GM23248 (cell line): ENCODE results near the gene FBLIM1. TPM values are rescaled to one million over a fixed set of nuclear protein-coding genes. Genes with fewer than 3 reads are reported as not detected.
A peak's percentile ranks its signal among the peaks of the same experiment; 100 is the strongest.

Source experiments
- DNase-seq: peaks from one replicate; pipeline ENCODE4 v3.0.0-alpha.2; 2015
- H2AFZ ChIP-seq: fragments of 200-600 bp; sonication (generic); 2 replicates; pipeline ENCODE4 v1.6.1; 2016; ENCODE audit warnings: antibody characterized with exemption
- H3F3A ChIP-seq: fragments of 200-600 bp; sonication (generic); 2 replicates; pipeline ENCODE4 v1.6.1; 2016; ENCODE audit warnings: mild to moderate bottlenecking, antibody characterized with exemption, mixed run types; ENCODE audit not compliant: insufficient read depth
- H3K27ac ChIP-seq: fragments of 200-600 bp; sonication (generic); 2 replicates; pipeline ENCODE4 v1.5.1; 2016; ENCODE audit warnings: mild to moderate bottlenecking
- H3K27me3 ChIP-seq: fragments of 200-600 bp; sonication (generic); replicated peaks from 2 replicates; pipeline ENCODE4 v1.6.1; 2016; ENCODE audit warnings: mild to moderate bottlenecking; ENCODE audit not compliant: insufficient read depth
- H3K36me3 ChIP-seq: fragments of 200-600 bp; sonication (generic); 2 replicates; pipeline ENCODE4 v1.6.1; 2016; ENCODE audit warnings: low read depth, mild to moderate bottlenecking
- H3K4me1 ChIP-seq: fragments of 200-600 bp; sonication (generic); 2 replicates; pipeline ENCODE4 v1.6.1; 2016; ENCODE audit warnings: mild to moderate bottlenecking; ENCODE audit not compliant: insufficient read depth
- H3K4me2 ChIP-seq: fragments of 200-600 bp; sonication (generic); one replicate; pipeline ENCODE4 v1.6.1; 2016; ENCODE audit warnings: mild to moderate bottlenecking; ENCODE audit not compliant: unreplicated experiment
- H3K4me3 ChIP-seq: fragments of 200-600 bp; sonication (generic); 2 replicates; pipeline ENCODE4 v1.5.1; 2016; ENCODE audit warnings: mild to moderate bottlenecking
- H3K79me2 ChIP-seq: fragments of 200-600 bp; sonication (generic); 2 replicates; pipeline ENCODE4 v1.6.1; 2016; ENCODE audit warnings: mild to moderate bottlenecking; ENCODE audit not compliant: insufficient read depth
- H3K9ac ChIP-seq: fragments of 200-600 bp; sonication (generic); 2 replicates; pipeline ENCODE4 v1.6.1; 2016; ENCODE audit warnings: mild to moderate bottlenecking
- H3K9me2 ChIP-seq: fragments of 200-600 bp; sonication (generic); 2 replicates; pipeline ENCODE4 v1.6.1; 2016; ENCODE audit warnings: mixed run types, mild to moderate bottlenecking, moderate library complexity; ENCODE audit not compliant: insufficient read depth
- H3K9me3 ChIP-seq: fragments of 200-600 bp; sonication (generic); one replicate; pipeline ENCODE4 v1.6.1; 2017; ENCODE audit warnings: low read depth
- H4K20me1 ChIP-seq: fragments of 200-600 bp; sonication (generic); 2 replicates; pipeline ENCODE4 v1.6.0; 2016; ENCODE audit not compliant: insufficient read depth
- EZH2 ChIP-seq: fragments of 200-600 bp; sonication (generic); IDR thresholded peaks from 2 replicates; pipeline ENCODE4 v1.6.1; 2018; ENCODE audit warnings: antibody characterized with exemption, mild to moderate bottlenecking; ENCODE audit not compliant: insufficient read depth, poor library complexity, severe bottlenecking
- EZH2phosphoT487 ChIP-seq: fragments of 200-600 bp; sonication (generic); IDR thresholded peaks from 2 replicates; pipeline ENCODE4 v1.6.1; 2018; ENCODE audit warnings: antibody characterized with exemption, moderate library complexity, mild to moderate bottlenecking, low read depth; ENCODE audit not compliant: insufficient read depth
- WGBS, 2 experiments: methylation state at CpG; one replicate each; pipeline ENCODE4 v1.1.6; 2015 to 2017; ENCODE audit warnings: low lambda C conversion rate in 2 of 2, low coverage in 1 of 2; ENCODE audit errors: missing lambda C conversion rate in 2 of 2; 5-methylcytosine and 5-hydroxymethylcytosine counted together
- in situ Hi-C: fragments of 300-500 bp; cut with MboI; formaldehyde crosslinking; loops from 2 replicates; pipeline ENCODE4 v1.15.0; 2020
- polyA plus RNA-seq: library from polyadenylated mRNA; unstranded; fragments of >200 nt; fragmentation: Nextera tagmentation; extraction: Ambion mirVana; gene quantifications from 2 replicates; pipeline ENCODE4 v1.2.1, GENCODE V29; 2016
- total RNA-seq: library from RNA; depleted of rRNA; stranded (reverse); fragments of >200 nt; shearing (Covaris generic); gene quantifications from 2 replicates; pipeline ENCODE4 v1.2.3, GENCODE V29; 2014

Gene FBLIM1
- total and polyA plus RNA-seq, 2 experiments from 2014 or later = 63.3 to 69.9 TPM

DNA sequence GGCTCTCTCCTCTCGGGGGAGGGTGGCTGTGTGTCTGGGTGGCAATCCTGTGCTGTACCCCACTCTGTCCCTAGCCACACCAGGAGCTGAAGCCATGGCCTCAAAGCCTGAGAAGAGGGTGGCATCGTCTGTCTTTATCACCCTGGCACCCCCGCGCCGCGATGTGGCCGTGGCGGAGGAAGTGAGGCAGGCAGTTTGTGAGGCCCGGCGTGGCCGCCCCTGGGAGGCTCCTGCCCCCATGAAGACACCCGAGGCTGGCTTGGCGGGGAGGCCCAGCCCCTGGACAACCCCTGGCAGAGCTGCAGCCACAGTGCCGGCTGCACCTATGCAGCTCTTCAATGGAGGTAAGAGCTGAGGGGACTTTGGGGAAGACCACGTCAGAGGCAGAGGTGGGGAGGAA, 6.3 kb downstream of the FBLIM1 start:
- Histone ChIP-seq H3K4me3 (no peak overlapping the region), H3K79me2 (peaks cover 34% of the 10 kb centered on the region), H3K36me3 (peaks cover 9% of the 10 kb centered on the region; the same call in 1 of the 2 replicates), H4K20me1 (no peaks in the 10 kb centered on the region), H2AFZ (no peak overlapping the region), H3K27me3 (no peaks in the 10 kb centered on the region), H3K9me2 (no peaks in the 10 kb centered on the region), H3K9ac (no peak overlapping the region), H3K4me2 (no peak overlapping the region), H3F3A (peaks cover 5% of the 10 kb centered on the region; the same call in 1 of the 2 replicates), H3K9me3 (no peaks in the 10 kb centered on the region), H3K4me1 (peaks cover 16% of the 10 kb centered on the region), H3K27ac (0 out of 2 replicates have a peak overlapping the region, but pooled peaks have one; percentile 37)
- WGBS, 2 experiments = 90% methylated on average over 11 to 15 of the region's 15 CpGs
- no peak for TF ChIP-seq EZH2
- no peak for TF ChIP-seq EZH2phosphoT487
- no peak for DNase-seq
- in situ Hi-C loops = no loop called here

DNA sequence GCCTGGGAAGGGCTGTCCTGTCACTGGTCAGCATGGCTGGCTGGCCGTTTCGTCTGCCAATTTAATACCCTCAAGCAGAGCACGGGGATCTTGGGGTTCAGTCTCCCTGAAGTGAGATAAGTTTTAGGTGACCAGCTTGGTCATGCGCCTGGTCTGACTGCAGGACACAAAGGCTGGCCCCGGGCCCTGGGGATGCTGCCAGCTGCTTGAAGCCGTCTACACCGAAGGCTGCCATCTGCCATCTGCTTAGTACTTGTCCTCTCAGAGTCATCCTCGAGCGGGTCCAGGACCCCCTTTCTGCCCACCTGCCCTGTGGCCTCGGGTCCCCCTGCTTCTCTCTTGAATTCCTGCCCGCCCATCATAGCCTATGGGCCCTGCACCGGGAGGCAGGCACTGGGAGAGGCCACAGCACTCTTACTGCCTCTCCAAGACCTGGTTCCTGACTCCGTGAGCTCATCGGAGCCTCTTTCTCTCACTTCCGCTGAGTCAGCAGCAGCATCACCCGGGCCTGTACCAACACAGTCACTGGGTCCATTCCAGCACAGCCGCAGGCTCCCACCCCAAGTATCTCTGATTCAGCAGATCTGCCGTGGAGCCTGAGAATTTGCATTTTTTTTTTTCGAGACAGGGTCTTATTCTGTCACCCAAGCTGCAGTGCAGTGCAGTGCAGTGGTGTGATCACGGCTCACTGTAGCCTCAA, 7.0 kb downstream of the FBLIM1 start:
- WGBS, 2 experiments = 67 to 70% methylated on average over 17 to 20 of the region's 20 CpGs
- H3K27me3 ChIP-seq = no peaks in the 10 kb centered on the region
- H3K27ac ChIP-seq = peak overlapping the region; percentile 66
- no peak overlapping the region for H2AFZ ChIP-seq
- H3F3A ChIP-seq = peaks cover 5% of the 10 kb centered on the region; the same call in 1 of the 2 replicates
- in situ Hi-C loops = no loop called here
- H3K9me2 ChIP-seq = no peaks in the 10 kb centered on the region
- DNase-seq = peak; percentile 92
- H3K79me2 ChIP-seq = peaks cover 26% of the 10 kb centered on the region
- H3K36me3 ChIP-seq = peaks cover 9% of the 10 kb centered on the region; the same call in 1 of the 2 replicates
- H3K9me3 ChIP-seq = no peaks in the 10 kb centered on the region
- peaks cover 9% of the 10 kb centered on the region for H3K4me1 ChIP-seq
- no peak overlapping the region for H3K4me2 ChIP-seq
- H3K4me3 ChIP-seq = no peak overlapping the region
- H4K20me1 ChIP-seq = no peaks in the 10 kb centered on the region
- no peak for TF ChIP-seq EZH2phosphoT487
- TF ChIP-seq EZH2 = no peak
- H3K9ac ChIP-seq = peak overlapping the region; percentile 37; the same call in 1 of the 2 replicates

- DNase-seq = no peak
- 96 to 99% methylated on average over 5 of the region's 5 CpGs for whole genome bisulfite sequencing, 2 experiments
- H3K9me2 ChIP-seq = no peaks in the 10 kb centered on the region
- no peak overlapping the region for H2AFZ ChIP-seq
- H3K4me1 ChIP-seq = peaks cover 4% of the 10 kb centered on the region; the same call in 1 of the 2 replicates
- TF ChIP-seq EZH2 = no peak
- no peak for TF ChIP-seq EZH2phosphoT487
- H3K36me3 ChIP-seq = peaks cover 9% of the 10 kb centered on the region; the same call in 1 of the 2 replicates
- no peak overlapping the region for H3K4me3 ChIP-seq
- 0 out of 2 replicates have a peak, but pooled peaks cover 5% of the 10 kb centered on the region for H3K79me2 ChIP-seq
- H3K27ac ChIP-seq = no peak overlapping the region
- no peaks in the 10 kb centered on the region for H3F3A ChIP-seq
- H3K27me3 ChIP-seq = no peaks in the 10 kb centered on the region
- no peaks in the 10 kb centered on the region for H4K20me1 ChIP-seq
- in situ Hi-C loops = no loop called here
- H3K9me3 ChIP-seq = no peaks in the 10 kb centered on the region
- H3K9ac ChIP-seq = no peak overlapping the region
- no peak overlapping the region for H3K4me2 ChIP-seq
Measured at GRCh38 chr1:15767941-15768340, 9.3 kb downstream of the FBLIM1 start.

DNA sequence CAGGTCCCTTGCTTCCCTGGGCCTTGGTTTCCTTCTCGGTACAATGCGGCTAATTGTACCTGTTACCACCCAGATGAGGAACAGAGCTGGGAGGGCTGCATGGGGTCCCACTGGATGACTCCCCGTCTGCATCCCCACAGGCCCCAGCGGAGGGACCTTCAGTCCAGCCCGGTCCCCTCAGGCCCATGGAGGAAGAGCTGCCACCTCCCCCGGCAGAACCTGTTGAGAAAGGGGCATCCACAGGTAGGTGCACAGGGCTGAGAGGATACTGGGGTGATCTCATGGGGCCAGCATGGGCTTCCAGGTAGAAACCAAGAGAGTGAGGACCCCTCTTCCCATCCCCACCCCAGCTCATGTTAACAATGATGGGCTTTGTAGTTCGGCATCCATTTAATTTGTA, 9.8 kb downstream of the FBLIM1 start:
- Histone ChIP-seq H3K79me2 (0 out of 2 replicates have a peak, but pooled peaks cover 5% of the 10 kb centered on the region), H2AFZ (no peak overlapping the region), H3K4me2 (no peak overlapping the region), H3K4me3 (no peak overlapping the region), H3F3A (no peaks in the 10 kb centered on the region), H3K9me3 (no peaks in the 10 kb centered on the region), H3K36me3 (peaks cover 14% of the 10 kb centered on the region), H3K9ac (no peak overlapping the region), H3K4me1 (peaks cover 4% of the 10 kb centered on the region; the same call in 1 of the 2 replicates), H3K27ac (no peak overlapping the region), H3K27me3 (no peaks in the 10 kb centered on the region), H4K20me1 (no peaks in the 10 kb centered on the region), H3K9me2 (no peaks in the 10 kb centered on the region)
- no peak for TF ChIP-seq EZH2phosphoT487
- TF ChIP-seq EZH2 = no peak
- no peak for DNase-seq
- in situ Hi-C loops = no loop called here
- WGBS, 2 experiments = 91 to 93% methylated on average over 7 of the region's 7 CpGs
